A204.1 (cell line): ENCODE results near the gene MPL.
A peak's percentile ranks its signal among the peaks of the same experiment; 100 is the strongest.
"Not testable (repeated sequence)": the region's sequence is repeated elsewhere in the genome, so short reads cannot be mapped to it uniquely, and the experiment has no call there.

Experiments
- FAIRE-seq: peaks from 2 replicates; lab custom pipeline; 2012; peaks lifted over from hg19 to GRCh38; lab: Jason Lieb, UNC

The MPL gene

DNA sequence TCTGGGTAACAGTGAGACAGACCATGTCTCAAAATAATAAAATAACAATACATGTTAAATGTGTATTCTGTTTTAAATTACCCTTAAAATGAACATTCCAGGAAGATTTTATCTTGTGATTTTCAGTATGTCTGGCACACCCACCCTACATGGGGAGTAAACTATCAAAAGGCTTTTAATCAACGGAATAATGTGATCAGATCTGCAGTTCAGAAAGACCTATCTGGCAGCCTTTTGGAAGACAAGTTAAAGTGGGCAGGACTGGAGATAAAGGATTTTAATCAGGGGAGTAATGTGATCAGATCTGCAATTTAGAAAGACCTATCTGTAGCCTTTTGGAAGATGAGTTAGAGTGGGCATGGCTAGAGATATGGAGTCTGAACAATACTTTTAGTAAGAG lies 41.9 kb downstream of the MPL start:
- no peak for FAIRE-seq

DNA sequence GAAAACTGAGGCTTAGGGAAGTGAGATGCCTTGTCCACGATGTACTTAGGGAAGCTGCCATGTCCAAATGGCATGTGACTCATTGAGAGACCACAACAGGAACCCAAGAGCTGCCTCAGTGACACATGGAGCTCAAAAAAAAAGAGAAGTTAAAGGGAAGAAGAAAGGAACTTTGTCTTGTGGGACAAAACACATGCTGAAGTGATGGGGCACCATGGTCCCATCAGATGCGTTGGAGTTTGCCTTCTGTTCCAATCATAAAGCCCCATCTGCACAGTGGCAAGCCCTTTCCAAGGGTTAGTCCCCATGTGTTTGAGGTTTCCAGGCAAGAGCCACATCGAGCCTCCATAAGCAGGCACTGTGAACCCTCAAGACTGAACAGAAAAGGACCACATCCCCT lies 44.0 kb downstream of the MPL start:
- no peak for FAIRE-seq

DNA sequence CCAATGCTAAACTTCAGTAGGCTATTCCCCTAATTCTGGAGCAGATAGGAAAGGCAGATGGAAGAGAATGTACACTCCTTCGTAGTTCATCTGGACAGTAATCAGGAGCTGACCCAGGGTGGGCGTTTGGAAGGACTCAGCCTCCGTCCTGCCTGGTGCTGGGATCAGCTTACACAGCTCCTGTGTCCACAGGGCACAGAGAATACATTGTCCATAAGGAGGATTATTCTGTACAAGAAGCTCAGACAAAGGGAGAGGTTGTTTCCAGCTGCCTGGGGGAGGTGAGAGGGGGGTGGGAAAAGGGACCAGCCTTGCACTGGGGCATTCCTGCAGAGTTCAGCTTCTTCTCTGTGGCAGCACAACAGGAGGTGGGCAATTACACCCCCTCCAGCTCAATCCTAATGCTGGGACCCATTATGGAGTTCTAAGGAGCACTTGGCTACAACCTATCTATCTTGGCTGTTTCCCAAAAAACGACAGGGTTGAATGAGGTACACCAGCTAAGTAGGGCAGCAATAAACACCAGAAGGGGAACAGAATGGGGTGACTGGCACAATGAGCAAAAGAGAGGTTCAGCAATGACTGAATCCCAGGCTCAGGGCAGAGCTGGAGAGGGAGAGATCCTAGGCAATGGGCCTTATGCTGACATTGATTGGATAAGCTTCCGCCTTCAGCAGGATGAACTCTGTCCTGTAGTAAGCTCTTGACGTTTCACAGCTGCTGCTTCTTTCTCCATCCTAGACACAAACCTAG lies 44.6 kb downstream of the MPL start:
- no peak for FAIRE-seq

DNA sequence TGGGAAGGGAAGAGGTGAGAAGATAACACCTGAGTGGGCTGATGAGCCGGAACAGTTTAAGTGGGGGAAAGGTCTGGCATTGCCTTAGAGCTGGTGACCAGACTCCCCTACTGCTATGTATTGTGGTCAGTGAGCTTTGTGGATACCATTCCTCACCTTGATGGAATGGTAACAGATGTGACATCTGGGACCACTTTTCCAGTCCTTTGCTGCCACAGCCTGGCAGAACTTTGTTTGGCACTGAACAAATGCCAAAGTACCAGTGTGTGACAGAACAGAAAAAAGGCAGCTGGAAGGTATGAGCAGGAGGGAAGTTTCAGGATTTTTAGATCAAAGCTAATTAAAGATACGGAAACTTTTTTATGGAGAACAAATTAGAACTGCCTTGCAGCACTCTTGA lies 45.8 kb downstream of the MPL start:
- no peak for FAIRE-seq

DNA sequence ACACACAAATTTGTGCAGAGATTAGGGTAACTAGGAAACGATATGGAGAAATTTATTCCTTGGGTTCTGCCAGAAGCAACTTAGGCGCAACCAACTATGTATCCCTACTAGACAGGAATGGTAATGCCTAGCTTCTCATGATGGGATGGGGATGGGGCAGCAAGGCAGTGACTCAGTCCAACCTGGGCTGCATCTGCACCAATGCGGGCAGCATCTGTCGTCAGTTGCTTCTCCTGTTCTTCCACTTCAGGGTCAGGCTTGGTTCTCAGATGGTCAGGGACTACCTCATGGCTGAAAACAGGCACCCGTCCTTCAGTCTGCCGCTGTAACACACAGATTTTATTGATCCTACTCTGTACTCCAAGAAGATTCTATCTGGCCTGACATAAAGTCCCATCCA lies 49.1 kb downstream of the MPL start:
- no peak for FAIRE-seq

DNA sequence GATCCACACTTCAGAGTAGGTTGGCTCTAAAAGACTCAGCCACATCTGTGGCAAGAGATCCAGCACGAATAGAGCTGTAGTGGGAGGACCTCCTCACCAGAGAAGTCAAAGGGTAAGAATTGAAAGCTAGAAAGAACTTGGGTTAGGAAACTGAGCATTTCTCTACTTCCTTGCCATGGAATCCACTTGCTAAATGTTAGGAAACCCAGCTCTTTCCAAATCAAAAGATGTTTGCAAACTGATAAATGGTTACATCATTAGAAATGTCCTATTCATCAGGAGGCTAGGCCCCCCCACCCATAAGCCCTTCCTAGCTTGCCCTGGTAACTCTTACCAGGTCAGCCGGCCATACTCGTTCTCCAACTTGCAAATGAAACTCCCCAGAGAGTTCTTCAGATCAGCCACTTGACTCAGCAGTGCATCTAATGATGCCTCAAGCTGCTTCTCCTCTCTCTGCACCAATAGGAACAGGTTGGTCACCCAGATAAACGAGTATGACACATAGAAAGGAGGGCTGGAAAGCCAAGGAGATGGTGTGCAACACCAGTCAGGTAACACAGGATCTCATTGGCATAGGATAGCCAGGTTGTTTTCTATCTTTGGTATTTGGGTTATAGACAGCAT lies 50.5 kb downstream of the MPL start:
- FAIRE-seq = no peak

DNA sequence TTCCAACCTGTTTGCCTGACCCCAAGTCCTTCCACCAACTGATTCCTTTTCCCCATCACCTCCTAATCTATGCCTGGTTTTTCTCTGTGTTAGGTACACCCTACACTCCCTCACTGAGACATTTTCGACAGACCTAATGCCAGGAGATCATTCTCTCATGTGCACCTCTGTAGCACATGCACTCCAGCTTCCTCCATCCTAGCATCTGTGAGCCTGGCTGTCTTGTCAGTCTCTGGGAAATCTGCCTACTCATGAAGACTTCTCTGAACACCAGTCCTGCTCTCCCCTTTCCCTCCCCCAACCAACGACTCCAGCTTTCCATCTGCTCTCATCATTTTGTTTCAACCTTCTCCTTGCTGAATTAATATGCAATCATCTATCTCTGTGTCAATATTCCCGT lies 51.0 kb downstream of the MPL start:
- no peak for FAIRE-seq

DNA sequence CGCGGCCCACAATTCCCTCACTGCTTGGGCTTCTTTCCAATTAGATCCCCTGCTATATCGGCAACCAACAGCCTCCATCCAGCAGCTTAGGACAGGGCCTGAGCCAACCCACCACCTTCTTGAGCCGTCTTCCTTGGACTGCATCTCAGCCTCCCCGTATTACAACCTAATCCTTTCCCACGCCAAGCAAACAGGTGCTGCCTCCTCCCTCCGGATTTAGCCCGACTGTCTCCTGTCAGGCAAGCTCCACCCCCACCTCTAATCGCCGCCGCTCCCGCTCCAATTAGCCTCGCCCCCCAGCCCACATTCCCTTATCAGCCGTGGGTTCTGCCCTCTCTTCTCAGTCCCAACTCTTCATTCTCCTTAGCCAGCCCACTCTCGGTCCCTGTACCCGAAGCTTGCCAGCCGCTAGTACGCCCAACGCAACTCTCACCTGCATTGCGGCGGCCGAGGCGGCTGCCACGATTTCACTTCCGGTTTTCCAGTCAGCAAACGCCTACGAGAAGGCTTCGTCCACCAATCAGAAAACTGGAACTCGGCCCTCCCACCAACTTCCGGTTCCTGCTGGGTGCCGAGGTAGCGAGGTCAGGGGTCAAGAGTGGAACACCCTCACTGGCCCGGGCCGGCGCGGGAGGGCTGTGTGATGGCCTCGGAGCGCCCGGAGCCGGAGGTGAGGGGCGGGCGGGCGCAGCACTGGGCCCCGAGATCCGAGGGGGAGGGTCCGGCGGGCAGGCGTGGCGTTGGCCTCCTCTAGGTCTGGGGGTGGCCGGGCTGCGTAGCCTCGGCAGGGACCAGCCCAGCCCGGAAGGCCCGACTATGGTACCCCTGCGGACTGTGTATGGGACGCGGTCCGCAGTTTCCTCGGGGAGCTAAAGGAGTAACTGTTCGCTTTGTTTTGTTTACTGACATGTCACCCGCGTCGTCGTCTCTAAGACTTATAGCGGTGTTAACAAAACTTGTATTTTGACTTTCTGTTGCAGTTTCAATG lies 52.0 kb downstream of the MPL start, which contains the start of the genes MED8 and SZT2:
MED8 (minus strand) TSS at position 475 of the 988 bp plus-strand sequence; CDS start at position 439, 36 bp downstream.
SZT2 (plus strand) TSS at position 574 of the 988 bp plus-strand sequence; CDS start at position 644, 70 bp downstream.
- FAIRE-seq = peak; percentile 66

DNA sequence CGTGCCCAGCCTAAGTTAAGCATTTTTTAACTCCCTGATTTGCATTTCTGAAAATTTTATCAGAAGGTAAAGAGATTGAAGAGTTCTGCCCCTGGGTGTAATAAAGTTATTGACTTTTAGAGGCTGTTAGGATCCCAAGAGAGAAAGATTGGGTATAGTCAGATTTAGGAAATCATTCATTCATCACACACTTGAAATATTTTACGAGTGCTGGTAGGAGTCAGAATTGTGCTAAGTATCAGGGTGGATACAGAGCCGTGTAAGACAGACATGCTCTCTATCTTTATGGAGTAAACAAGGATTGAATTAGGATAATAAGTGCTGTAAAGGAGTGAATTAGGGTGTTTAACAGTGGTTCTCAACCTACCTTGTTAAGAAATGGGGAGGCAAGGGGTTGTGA lies 55.1 kb downstream of the MPL start:
- no peak for FAIRE-seq

DNA sequence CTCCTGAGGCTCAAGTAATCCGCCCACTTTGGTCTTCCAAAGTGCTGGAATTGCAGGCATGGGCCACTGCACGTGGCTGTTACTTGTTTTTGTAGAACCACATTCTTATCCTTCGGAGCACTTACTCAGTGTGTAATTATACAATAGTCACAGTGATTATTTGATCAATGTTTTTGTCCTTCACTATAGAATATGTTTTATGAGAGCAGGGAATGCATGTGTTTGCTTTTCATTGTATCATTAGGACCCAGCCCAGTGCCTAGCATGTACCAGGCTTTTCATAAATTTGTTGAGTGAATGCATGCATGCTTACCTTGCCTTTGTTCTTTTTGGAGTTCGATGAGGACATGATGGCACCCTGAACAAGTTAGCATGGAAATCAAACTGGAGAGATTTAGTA lies 57.9 kb downstream of the MPL start:
- no peak for FAIRE-seq

DNA sequence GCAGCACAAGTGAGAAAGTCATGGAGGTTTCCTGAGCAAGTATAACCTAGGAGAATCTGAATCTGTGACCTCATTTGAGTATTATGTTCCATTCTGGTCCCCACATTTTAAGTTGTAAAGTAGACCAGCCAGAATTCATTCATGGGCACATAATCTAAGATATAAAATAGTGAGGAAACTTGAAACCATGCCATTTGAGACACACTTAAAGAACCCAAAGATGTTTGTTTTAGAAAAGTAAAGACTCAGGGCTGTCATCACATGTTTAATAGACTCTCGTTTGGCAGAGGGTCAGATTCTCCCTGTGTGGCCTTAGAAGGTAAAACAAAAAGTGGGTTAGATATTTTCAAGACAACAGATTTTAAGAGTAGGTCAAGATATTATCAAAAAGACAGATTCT lies 58.4 kb downstream of the MPL start:
- FAIRE-seq = no peak

DNA sequence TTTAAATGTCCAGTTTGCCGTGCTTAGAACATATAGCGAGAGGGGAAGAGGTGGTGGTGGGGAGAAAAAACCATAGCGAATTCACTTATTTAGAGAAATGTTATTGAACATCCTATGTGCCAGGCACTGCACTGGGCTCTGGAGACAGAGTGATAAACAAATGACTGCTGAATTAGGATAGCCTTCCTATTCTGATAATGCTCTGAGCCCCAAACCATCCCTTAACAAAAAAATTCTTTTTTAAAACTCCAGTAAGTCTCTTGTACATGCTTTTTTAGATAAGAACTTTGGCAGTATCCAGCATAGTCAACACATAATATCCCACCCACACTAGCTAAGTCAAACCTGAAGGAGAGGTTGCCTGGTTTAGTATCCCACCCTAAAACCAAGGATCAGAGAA lies 60.6 kb downstream of the MPL start:
- no peak for FAIRE-seq

DNA sequence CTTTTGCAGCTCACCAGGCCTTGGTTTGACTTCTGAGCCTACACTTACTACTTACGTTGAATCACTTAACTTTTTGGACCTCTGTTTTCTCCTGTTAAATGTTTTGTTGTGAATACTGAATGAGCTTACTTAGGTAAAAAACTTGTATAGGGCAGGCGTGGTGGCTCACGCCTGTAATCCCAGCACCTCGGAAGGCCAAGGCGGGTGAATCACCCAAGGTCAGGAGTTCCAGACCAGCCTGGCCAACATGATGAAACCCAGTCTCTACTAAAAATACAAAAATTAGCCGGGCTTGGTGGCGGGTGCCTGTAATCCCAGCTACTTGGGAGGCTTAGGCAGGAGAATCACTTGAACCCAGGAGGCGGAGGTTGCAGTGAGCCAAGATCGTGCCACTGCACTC lies 62.8 kb downstream of the MPL start:
- FAIRE-seq = not testable (repeated sequence)

DNA sequence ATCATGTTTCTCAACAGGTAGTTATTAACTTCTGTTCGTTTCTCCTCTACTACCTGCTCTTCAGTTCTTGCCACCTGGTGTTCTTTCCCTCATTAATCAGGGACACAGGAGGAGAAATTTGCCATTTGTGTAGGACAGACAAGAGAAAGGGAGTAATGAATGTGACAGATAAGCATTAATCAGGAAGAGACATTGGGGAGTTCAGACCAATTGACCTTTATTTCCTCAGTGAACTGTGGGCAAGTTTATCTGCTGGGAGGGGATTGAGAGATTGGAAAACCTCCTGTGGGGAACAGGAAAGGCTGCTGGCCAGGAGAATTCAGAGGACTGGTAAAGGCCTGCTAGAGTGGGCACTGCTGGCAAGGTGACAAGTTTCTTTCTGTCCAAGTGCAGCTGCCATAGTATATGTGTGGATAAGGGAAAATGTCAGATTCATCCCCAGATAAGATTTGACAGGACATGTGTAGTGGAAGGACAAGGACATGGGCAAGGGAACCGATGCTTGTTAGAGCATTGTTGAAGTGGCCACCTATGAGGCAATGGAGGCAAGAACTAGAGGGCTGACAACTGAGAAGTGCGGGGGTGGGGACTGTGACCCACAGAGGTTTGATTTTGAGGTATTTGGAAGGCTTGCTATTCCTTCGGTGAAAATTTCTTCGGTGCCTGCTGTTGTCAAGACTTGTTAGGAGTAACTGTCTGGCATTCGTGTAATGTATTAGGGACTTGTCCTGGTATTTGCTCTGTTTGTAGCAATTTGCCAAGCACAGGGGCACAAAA lies 64.7 kb downstream of the MPL start:
- FAIRE-seq = no peak
